Fibroblast of mammary gland (primary cell): ENCODE data around the gene ENO1.

Experiments
- DNase-seq: peaks from one replicate; pipeline ENCODE4 v3.0.0-alpha.2; 2010; ENCODE audit warnings: low read depth
- H3K4me3 ChIP-seq: 2 replicates; pipeline ENCODE4 v1.5.1; 2011; ENCODE audit warnings: low read depth, mild to moderate bottlenecking, low read length, moderate library complexity; ENCODE audit not compliant: control insufficient read depth
- TF ChIP-seq, protein P1 (sequence below): conservative IDR thresholded peaks from 2 replicates; pipeline ENCODE4 v1.5.1; 2011; ENCODE audit warnings: low read depth, low read length, inconsistent platforms; ENCODE audit not compliant: control insufficient read depth, insufficient read depth

ENO1 gene

DNA sequence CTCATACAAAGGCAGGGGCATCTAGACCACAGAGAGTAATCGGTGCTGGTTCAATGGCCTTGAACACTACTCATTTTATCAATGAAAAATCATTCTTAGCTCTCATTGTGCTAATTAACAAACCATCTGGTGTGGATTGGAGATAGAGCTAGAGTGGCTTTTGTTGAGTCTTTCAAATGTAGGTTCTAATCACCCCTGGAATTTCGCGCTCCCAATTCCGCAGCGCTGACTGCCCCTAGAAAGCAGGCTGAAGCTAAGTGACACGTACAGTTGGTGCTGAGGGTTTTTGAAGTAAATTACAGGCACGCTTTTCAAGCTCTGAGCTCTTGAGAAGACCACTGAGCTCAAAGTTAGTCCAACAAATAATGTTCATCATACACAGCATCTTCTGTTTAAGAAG is 36.0 kb upstream of the ENO1 start:
- no peak for DNase-seq
- no peak overlapping the region for H3K4me3 ChIP-seq
- TF ChIP-seq, protein P1, sequence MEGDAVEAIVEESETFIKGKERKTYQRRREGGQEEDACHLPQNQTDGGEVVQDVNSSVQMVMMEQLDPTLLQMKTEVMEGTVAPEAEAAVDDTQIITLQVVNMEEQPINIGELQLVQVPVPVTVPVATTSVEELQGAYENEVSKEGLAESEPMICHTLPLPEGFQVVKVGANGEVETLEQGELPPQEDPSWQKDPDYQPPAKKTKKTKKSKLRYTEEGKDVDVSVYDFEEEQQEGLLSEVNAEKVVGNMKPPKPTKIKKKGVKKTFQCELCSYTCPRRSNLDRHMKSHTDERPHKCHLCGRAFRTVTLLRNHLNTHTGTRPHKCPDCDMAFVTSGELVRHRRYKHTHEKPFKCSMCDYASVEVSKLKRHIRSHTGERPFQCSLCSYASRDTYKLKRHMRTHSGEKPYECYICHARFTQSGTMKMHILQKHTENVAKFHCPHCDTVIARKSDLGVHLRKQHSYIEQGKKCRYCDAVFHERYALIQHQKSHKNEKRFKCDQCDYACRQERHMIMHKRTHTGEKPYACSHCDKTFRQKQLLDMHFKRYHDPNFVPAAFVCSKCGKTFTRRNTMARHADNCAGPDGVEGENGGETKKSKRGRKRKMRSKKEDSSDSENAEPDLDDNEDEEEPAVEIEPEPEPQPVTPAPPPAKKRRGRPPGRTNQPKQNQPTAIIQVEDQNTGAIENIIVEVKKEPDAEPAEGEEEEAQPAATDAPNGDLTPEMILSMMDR = no peak

DNA sequence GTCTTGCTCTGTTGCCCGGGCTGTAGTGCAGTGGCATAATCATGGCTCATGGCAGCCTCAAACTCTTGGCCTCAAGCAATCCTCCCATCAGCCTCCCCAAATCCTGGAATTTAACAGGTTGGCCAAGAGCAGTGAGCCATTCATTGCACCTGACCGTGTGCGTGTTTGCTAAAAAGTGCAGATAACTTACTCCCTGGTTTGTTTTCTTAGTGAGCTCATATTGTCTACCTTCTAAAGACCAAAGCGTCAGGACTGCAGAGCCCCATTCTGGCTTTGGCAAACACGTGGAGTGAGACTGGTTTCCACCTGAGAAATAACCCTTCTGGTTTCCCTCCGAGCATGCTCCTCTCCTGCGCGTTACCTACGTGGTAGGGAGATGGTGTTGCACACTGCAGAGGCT is 35.0 kb upstream of the ENO1 start:
- H3K4me3 ChIP-seq = no peak overlapping the region
- TF ChIP-seq, protein P1 = no peak
- no peak for DNase-seq

GRCh38 chr1:8911416-8912309 is 33.2 kb upstream of the ENO1 start:
- TF ChIP-seq, protein P1 = no peak
- no peak overlapping the region for H3K4me3 ChIP-seq
- no peak for DNase-seq

GRCh38 chr1:8910914-8911313 is 32.4 kb upstream of the ENO1 start:
- TF ChIP-seq, protein P1 = no peak
- H3K4me3 ChIP-seq = no peak overlapping the region
- no peak for DNase-seq

GRCh38 chr1:8910331-8910730 is 31.8 kb upstream of the ENO1 start:
- DNase-seq = no peak
- TF ChIP-seq, protein P1 = no peak
- H3K4me3 ChIP-seq = no peak overlapping the region

DNA sequence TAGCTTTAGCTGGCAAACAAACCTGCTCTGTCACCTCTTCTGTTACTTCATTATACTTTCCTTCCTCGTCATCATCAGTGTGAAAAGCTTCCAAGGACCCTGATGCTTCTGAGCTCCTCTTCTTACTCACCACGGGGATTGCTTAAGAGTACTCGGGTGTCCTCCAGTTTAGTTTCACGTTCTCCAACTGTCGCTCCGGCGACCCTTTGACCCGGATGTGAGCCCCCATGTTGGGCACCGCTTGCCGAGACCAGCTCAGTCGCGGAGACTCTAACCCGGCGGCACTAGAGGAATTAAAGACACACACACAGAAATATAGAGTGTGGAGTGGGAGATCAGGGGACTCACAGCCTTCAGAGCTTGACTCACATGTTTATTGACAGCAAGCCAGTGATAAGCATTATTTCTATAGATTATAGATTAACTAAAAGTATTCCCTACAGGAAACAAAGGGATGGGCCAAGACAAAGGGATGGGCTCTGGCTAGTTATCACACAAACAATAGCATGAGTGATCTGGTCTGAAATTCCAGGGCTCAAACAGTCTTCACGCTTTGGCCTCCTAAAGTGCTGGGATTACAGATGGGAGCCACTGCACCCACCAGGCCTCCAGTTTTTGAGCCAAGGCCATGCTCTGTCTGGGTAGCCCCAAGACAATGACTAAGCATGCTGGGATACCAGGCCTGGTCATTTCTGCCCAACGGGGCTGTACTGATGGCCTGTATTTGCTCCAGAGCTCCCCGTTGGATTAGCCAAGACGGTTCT is 30.1 kb upstream of the ENO1 start:
- no peak overlapping the region for H3K4me3 ChIP-seq
- DNase-seq = peak; percentile 35
- TF ChIP-seq, protein P1 = no peak
